GM21526 (cell line): ENCODE measurements around the gene HOXA1.
"Not testable (repeated sequence)": the region's sequence is repeated elsewhere in the genome, so short reads cannot be mapped to it uniquely, and the experiment has no call there.

ENCODE experiments used
- ATAC-seq: cut with Tn5 transposase; IDR thresholded peaks from one replicate; pipeline ENCODE4 v1.9.1; 2021; ENCODE audit warnings: moderate library complexity; ENCODE audit not compliant: unreplicated experiment, low FRiP score

Gene HOXA1

GRCh38 chr7:27062946-27063345, 32.9 kb downstream of the HOXA1 start:
- ATAC-seq, result no peak

GRCh38 chr7:27053153-27053552, 42.6 kb downstream of the HOXA1 start:
- no peak for ATAC-seq

- no peak for ATAC-seq
Measured at GRCh38 chr7:27051451-27051850, 44.3 kb downstream of the HOXA1 start.

- ATAC-seq, result no peak
Measured at GRCh38 chr7:27048438-27048837, 47.4 kb downstream of the HOXA1 start.

GRCh38 chr7:27046854-27047549, 48.8 kb downstream of the HOXA1 start:
- no peak for ATAC-seq

GRCh38 chr7:27045972-27046371, 49.8 kb downstream of the HOXA1 start:
- ATAC-seq, result not testable (repeated sequence)

- ATAC-seq, result not testable (repeated sequence)
Measured at GRCh38 chr7:27045066-27045465, 50.7 kb downstream of the HOXA1 start.
